MM.1S (cell line): Measurements from ENCODE around the gene CYB5R3.

Experiments
- EZH2 ChIP-seq: fragments of 300-600 bp; sonication (generic); optimal IDR thresholded peaks from 2 replicates; pipeline ENCODE3; 2017; ENCODE audit warnings: low read depth, mild to moderate bottlenecking, antibody characterized with exemption, low read length, mixed read lengths
- TF ChIP-seq, protein P1 (sequence below): fragments of 300-600 bp; sonication (generic); IDR thresholded peaks from 2 replicates; pipeline ENCODE4 v1.5.1; 2016; ENCODE audit warnings: antibody characterized with exemption, low read length, mixed read lengths

- TF ChIP-seq, protein P1, sequence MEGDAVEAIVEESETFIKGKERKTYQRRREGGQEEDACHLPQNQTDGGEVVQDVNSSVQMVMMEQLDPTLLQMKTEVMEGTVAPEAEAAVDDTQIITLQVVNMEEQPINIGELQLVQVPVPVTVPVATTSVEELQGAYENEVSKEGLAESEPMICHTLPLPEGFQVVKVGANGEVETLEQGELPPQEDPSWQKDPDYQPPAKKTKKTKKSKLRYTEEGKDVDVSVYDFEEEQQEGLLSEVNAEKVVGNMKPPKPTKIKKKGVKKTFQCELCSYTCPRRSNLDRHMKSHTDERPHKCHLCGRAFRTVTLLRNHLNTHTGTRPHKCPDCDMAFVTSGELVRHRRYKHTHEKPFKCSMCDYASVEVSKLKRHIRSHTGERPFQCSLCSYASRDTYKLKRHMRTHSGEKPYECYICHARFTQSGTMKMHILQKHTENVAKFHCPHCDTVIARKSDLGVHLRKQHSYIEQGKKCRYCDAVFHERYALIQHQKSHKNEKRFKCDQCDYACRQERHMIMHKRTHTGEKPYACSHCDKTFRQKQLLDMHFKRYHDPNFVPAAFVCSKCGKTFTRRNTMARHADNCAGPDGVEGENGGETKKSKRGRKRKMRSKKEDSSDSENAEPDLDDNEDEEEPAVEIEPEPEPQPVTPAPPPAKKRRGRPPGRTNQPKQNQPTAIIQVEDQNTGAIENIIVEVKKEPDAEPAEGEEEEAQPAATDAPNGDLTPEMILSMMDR, result no peak
- TF ChIP-seq EZH2, result no peak
Observed at GRCh38 chr22:42630211-42630610, 19.0 kb downstream of the CYB5R3 start.
